Measurements from ENCODE around the gene FYB2. TPM values are rescaled to one million over a fixed set of nuclear protein-coding genes. Genes with fewer than 3 reads are reported as not detected.

Gene FYB2
- total RNA-seq, 1 experiment from 2014 or later = not detected

GRCh38 chr1:56710646-56711045, 108.6 kb downstream of the FYB2 start:
- BruUV-seq (replicated peaks) = no TSS peak
- CTCF ChIA-PET = interaction anchor here (2.8 kb wide), 1 partner anchor 126 kb away, joined by 10 read pairs; no protein-coding TSS in a partner anchor
- no peak for DNase-seq (ENCODE audit: low read depth, low spot score)

GRCh38 chr1:56709995-56710394, 109.2 kb downstream of the FYB2 start:
- H3K9me2 ChIP-seq (ENCODE audit: insufficient read depth) = no peaks in the 10 kb centered on the region
- no peak for ATAC-seq
- H3K79me2 ChIP-seq (ENCODE audit: insufficient read depth, low read length) = no peaks in the 10 kb centered on the region
- POLR2A ChIA-PET = no interaction called here
- no peaks in the 10 kb centered on the region for H3K36me3 ChIP-seq (ENCODE audit: control insufficient read depth in 1 of 2, insufficient read depth in 2 of 2, low read length in 2 of 2)
- H3K9ac ChIP-seq (ENCODE audit: low read length) = no peak overlapping the region
- CTCF ChIA-PET = interaction anchor here (0.9 to 2.8 kb wide), 4 partner anchors 21 to 133 kb away, joined by 3 to 10 read pairs (median 4); no protein-coding TSS in a partner anchor
- H2AFZ ChIP-seq (ENCODE audit: low read depth, low read length, poor library complexity, severe bottlenecking) = no peak overlapping the region
- no peak for DNase-seq (ENCODE audit: low read depth, low spot score)
- peaks cover 0 to 5% of the 10 kb centered on the region in 2 experiments; a peak in 2 of 4 replicates for H3K4me1 ChIP-seq (ENCODE audit: control insufficient read depth in 1 of 2, insufficient read depth in 2 of 2, low read length in 2 of 2)
- no peak overlapping the region for H3K4me2 ChIP-seq (ENCODE audit: low read length)
- no peak overlapping the region for H3K4me3 ChIP-seq (replicated peaks in 1 of 2; ENCODE audit: low read depth in 1 of 2, low read length in 2 of 2)
- H3K27me3 ChIP-seq (ENCODE audit: insufficient read depth, low read length) = peaks cover 39% of the 10 kb centered on the region
- H3K9me3 ChIP-seq (ENCODE audit: control insufficient read depth in 1 of 2, insufficient read depth in 1 of 2, low read depth in 1 of 2, low read length in 2 of 2) = no peaks in the 10 kb centered on the region
- H4K20me1 ChIP-seq (ENCODE audit: insufficient read depth) = no peaks in the 10 kb centered on the region; the same call in 1 of the 2 replicates
- RAD21 ChIA-PET (ENCODE audit: low non-redundant PET in 1 of 2, low total read pairs in 2 of 2, uncharacterized antibody in 2 of 2, unreplicated experiment in 2 of 2) = no interaction called here
- BruUV-seq (replicated peaks) = no TSS peak
- intact Hi-C loops (cut with micrococcal nuclease) = loop anchor here (2.0 to 10.0 kb wide), 4 partner anchors 123 to 1565 kb away; no protein-coding TSS in a partner anchor
- H3K27ac ChIP-seq (ENCODE audit: low read depth, low read length) = no peak overlapping the region
- TF ChIP-seq SP1 (IDR thresholded peaks at IDR 0.05; ENCODE audit: low read depth) (no peak), CTCF (IDR thresholded peaks at IDR 0.05 in 2 of 3, conservative IDR thresholded peaks at IDR 0.05 in 1 of 3; ENCODE audit: borderline replicate concordance in 1 of 3, insufficient read depth in 1 of 3, low read depth in 2 of 3, low read length in 2 of 3) (no peak), YY1 (IDR thresholded peaks at IDR 0.05; ENCODE audit: extremely low read depth, insufficient replicate concordance, low read depth, low read length) (no peak), CEBPB (IDR thresholded peaks at IDR 0.05; ENCODE audit: low read depth) (no peak), FOSL1 (IDR thresholded peaks at IDR 0.05; ENCODE audit: low read depth) (no peak), SRF (IDR thresholded peaks at IDR 0.05; ENCODE audit: low read depth) (no peak), EZH2 (IDR thresholded peaks at IDR 0.05) (no peak), ATF3 (IDR thresholded peaks at IDR 0.05) (no peak), ELF1 (IDR thresholded peaks at IDR 0.05; ENCODE audit: borderline replicate concordance, low read depth) (no peak), REST (IDR thresholded peaks at IDR 0.05; ENCODE audit: low read depth) (no peak), POLR2AphosphoS5 (IDR thresholded peaks at IDR 0.05; ENCODE audit: low read depth, low read length) (no peak), ZNF274 (IDR thresholded peaks at IDR 0.05; ENCODE audit: low read depth, low read length) (no peak), ZFX (IDR thresholded peaks at IDR 0.05) (no peak), TCF7L2 (IDR thresholded peaks at IDR 0.05; ENCODE audit: borderline replicate concordance, extremely low read depth, insufficient read depth, insufficient read length) (no peak), JUND (IDR thresholded peaks at IDR 0.05) (no peak)

More at GRCh38 chr1:56710646-56711045, 108.6 kb downstream of the FYB2 start:
- H3K4me2 ChIP-seq (ENCODE audit: low read length) = no peak overlapping the region
- intact Hi-C loops (cut with micrococcal nuclease) = loop anchor here (10.0 kb wide), 1 partner anchor 1566 kb away; no protein-coding TSS in a partner anchor
- H3K79me2 ChIP-seq (ENCODE audit: insufficient read depth, low read length) = no peaks in the 10 kb centered on the region
- no peaks in the 10 kb centered on the region for H3K9me3 ChIP-seq (ENCODE audit: control insufficient read depth in 1 of 2, insufficient read depth in 1 of 2, low read depth in 1 of 2, low read length in 2 of 2)
- H3K9ac ChIP-seq (ENCODE audit: low read length) = no peak overlapping the region
- H2AFZ ChIP-seq (ENCODE audit: low read depth, low read length, poor library complexity, severe bottlenecking) = no peak overlapping the region
- ChIA-PET POLR2A (no interaction called here), RAD21 (ENCODE audit: low non-redundant PET in 1 of 2, low total read pairs in 2 of 2, uncharacterized antibody in 2 of 2, unreplicated experiment in 2 of 2) (no interaction called here)
- H3K27ac ChIP-seq (ENCODE audit: low read depth, low read length) = no peak overlapping the region
- H3K9me2 ChIP-seq (ENCODE audit: insufficient read depth) = no peaks in the 10 kb centered on the region
- H3K4me3 ChIP-seq (replicated peaks in 1 of 2; ENCODE audit: low read depth in 1 of 2, low read length in 2 of 2) = no peak overlapping the region
- H3K36me3 ChIP-seq (ENCODE audit: control insufficient read depth in 1 of 2, insufficient read depth in 2 of 2, low read length in 2 of 2) = no peaks in the 10 kb centered on the region
- H3K27me3 ChIP-seq (ENCODE audit: insufficient read depth, low read length) = peaks cover 44% of the 10 kb centered on the region
- H4K20me1 ChIP-seq (ENCODE audit: insufficient read depth) = no peaks in the 10 kb centered on the region; the same call in 1 of the 2 replicates
- TF ChIP-seq JUND (IDR thresholded peaks at IDR 0.05) (0 out of 2 replicates have a peak, but pooled peaks have one; percentile 11), ELF1 (IDR thresholded peaks at IDR 0.05; ENCODE audit: borderline replicate concordance, low read depth) (no peak)
- H3K4me1 ChIP-seq (ENCODE audit: control insufficient read depth in 1 of 2, insufficient read depth in 2 of 2, low read length in 2 of 2) = peaks cover 0 to 5% of the 10 kb centered on the region in 2 experiments; a peak in 2 of 4 replicates
- ATAC-seq = no peak
